ENCODE data around the gene NRG2. TPM values are rescaled to one million over a fixed set of nuclear protein-coding genes. Genes with fewer than 3 reads are reported as not detected.

The NRG2 gene
- total RNA-seq, 3 donors from 2014 or later (not counting 1 experiment from before 2014, with no cell fraction given): 0.21 to 0.50 (median 0.40) TPM

DNA sequence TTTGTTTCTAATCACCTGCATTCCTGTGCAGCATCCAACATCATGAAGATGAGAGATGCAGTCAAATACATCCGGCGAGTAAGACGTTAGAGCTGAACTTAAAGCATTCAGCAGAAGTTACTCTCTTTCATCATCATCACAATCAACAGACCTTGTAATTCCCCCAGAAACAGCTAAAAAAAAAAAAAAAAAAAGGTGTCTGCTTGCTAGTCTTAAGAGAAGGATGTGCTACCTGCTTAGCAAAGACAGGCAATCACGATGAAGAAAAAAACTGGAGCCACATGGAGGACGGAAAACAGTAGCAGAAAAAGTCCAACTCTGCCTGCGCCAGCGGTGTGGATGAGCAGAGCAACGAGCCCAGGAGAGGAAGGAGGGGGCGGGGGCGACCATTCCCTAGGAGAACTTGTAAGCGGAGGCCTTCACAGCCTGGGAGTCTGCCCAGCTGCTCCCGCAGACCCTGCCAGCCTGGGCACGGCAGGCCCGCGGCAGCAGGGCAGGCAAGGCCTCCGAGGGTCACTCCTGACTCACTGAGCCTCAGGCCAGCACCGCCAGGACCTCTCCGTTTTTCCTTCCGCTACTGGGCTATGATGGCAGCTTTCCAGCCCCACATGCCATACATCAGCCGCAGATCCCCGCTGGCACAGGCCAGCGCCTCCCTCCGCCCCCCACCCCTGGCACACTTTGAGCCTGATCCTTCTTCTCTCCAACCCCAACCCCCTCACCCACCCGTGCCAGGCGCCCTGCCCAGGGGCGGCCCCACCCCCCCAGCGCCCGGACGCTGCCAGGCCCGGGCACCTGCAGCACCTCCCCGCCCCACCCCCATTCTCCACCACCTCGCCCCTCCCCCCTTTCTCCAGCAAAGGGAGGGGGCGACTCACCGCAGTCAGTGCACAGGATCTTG is 1.4 kb downstream of the NRG2 start:
- intact Hi-C loops (cut with micrococcal nuclease): no loop called here
- H3K36me3 Mint-ChIP-seq: no peaks in the 10 kb centered on the region
- ATAC-seq: no peak
- peaks cover 51 to 53% of the 10 kb centered on the region in 2 donors for H3K27me3 Mint-ChIP-seq (ENCODE audit: low read depth in 2 of 2)
- H3K9me3 Mint-ChIP-seq: no peaks in the 10 kb centered on the region
- H3K4me1 Mint-ChIP-seq: peaks cover 17 to 27% of the 10 kb centered on the region in 2 donors
- peak overlapping the region; percentile 10 for H3K4me3 ChIP-seq (ENCODE audit: low read length)
- H3K27me3 ChIP-seq (ENCODE audit: control insufficient read depth, insufficient read depth, low read length): peaks cover 38% of the 10 kb centered on the region
- 13% methylated on average over 30 of the region's 34 CpGs for WGBS (ENCODE audit: insufficient coverage)
- H3K4me3 Mint-ChIP-seq: peak overlapping the region; percentile 79
- H3K27ac Mint-ChIP-seq: no peak overlapping the region
- H3K36me3 ChIP-seq (ENCODE audit: control insufficient read depth, insufficient read depth, low read length): no peaks in the 10 kb centered on the region
- H3K27ac ChIP-seq (ENCODE audit: low read length): no peak overlapping the region
- peak in 1 of 2 donors; percentile 17 for DNase-seq
- peaks cover 21% of the 10 kb centered on the region for H3K4me1 ChIP-seq (ENCODE audit: control insufficient read depth, insufficient read depth, low read length)
- TF ChIP-seq, protein P1, sequence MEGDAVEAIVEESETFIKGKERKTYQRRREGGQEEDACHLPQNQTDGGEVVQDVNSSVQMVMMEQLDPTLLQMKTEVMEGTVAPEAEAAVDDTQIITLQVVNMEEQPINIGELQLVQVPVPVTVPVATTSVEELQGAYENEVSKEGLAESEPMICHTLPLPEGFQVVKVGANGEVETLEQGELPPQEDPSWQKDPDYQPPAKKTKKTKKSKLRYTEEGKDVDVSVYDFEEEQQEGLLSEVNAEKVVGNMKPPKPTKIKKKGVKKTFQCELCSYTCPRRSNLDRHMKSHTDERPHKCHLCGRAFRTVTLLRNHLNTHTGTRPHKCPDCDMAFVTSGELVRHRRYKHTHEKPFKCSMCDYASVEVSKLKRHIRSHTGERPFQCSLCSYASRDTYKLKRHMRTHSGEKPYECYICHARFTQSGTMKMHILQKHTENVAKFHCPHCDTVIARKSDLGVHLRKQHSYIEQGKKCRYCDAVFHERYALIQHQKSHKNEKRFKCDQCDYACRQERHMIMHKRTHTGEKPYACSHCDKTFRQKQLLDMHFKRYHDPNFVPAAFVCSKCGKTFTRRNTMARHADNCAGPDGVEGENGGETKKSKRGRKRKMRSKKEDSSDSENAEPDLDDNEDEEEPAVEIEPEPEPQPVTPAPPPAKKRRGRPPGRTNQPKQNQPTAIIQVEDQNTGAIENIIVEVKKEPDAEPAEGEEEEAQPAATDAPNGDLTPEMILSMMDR (IDR thresholded peaks at IDR 0.05): no peak
- no peaks in the 10 kb centered on the region for H3K9me3 ChIP-seq (ENCODE audit: control insufficient read depth, insufficient read depth, low read length)

GRCh38 chr5:140041099-140041491 is 2.0 kb downstream of the NRG2 start:
- H3K27ac ChIP-seq (ENCODE audit: low read length): no peak overlapping the region
- no peaks in the 10 kb centered on the region for H3K36me3 ChIP-seq (ENCODE audit: control insufficient read depth, insufficient read depth, low read length)
- intact Hi-C loops (cut with micrococcal nuclease): no loop called here
- H3K9me3 ChIP-seq (ENCODE audit: control insufficient read depth, insufficient read depth, low read length): no peaks in the 10 kb centered on the region
- Mint-ChIP-seq H3K36me3 (no peaks in the 10 kb centered on the region), H3K27ac (no peak overlapping the region), H3K4me1 (peaks cover 17 to 27% of the 10 kb centered on the region in 2 donors), H3K27me3 (ENCODE audit: low read depth in 2 of 2) (peaks cover 56 to 60% of the 10 kb centered on the region in 2 donors), H3K9me3 (no peaks in the 10 kb centered on the region), H3K4me3 (peak overlapping the region; percentile 79)
- peaks cover 21% of the 10 kb centered on the region for H3K4me1 ChIP-seq (ENCODE audit: control insufficient read depth, insufficient read depth, low read length)
- peaks cover 42% of the 10 kb centered on the region for H3K27me3 ChIP-seq (ENCODE audit: control insufficient read depth, insufficient read depth, low read length)
- WGBS (ENCODE audit: insufficient coverage): 71% methylated on average over 2 of the region's 4 CpGs
- ATAC-seq: no peak
- TF ChIP-seq, protein P1 (IDR thresholded peaks at IDR 0.05): no peak
- DNase-seq: no peak
- no peak overlapping the region for H3K4me3 ChIP-seq (ENCODE audit: low read length)

DNA sequence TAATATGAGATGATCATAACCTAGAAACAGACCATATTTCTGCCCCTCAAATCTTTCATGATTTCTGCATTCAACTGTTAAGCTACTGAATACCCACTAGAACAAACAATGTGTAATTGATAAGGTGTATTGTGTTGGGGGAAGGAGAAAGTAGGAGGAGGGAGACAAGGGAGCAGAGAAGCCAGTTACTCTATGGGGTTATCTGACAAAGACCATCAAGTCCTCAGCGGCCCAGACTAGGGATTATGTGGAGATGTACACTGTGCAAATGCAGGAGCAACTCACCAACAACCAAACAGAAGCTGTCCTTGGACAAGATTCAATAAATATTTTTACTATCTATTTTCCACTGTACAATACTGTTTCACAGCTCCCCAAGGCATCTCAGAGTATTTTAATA is 2.7 kb downstream of the NRG2 start:
- H3K36me3 Mint-ChIP-seq: no peaks in the 10 kb centered on the region
- H3K9me3 ChIP-seq (ENCODE audit: control insufficient read depth, insufficient read depth, low read length): no peaks in the 10 kb centered on the region
- H3K4me1 Mint-ChIP-seq: peaks cover 17 to 27% of the 10 kb centered on the region in 2 donors
- no peak overlapping the region for H3K27ac ChIP-seq (ENCODE audit: low read length)
- no peak overlapping the region for H3K4me3 Mint-ChIP-seq
- peaks cover 59 to 63% of the 10 kb centered on the region in 2 donors for H3K27me3 Mint-ChIP-seq (ENCODE audit: low read depth in 2 of 2)
- H3K9me3 Mint-ChIP-seq: no peaks in the 10 kb centered on the region
- H3K27ac Mint-ChIP-seq: no peak overlapping the region
- DNase-seq: no peak
- WGBS (ENCODE audit: insufficient coverage): 80% methylated on average over 1 of the region's 1 CpG
- peaks cover 39% of the 10 kb centered on the region for H3K27me3 ChIP-seq (ENCODE audit: control insufficient read depth, insufficient read depth, low read length)
- TF ChIP-seq, protein P1 (IDR thresholded peaks at IDR 0.05): no peak
- H3K4me3 ChIP-seq (ENCODE audit: low read length): no peak overlapping the region
- no peaks in the 10 kb centered on the region for H3K36me3 ChIP-seq (ENCODE audit: control insufficient read depth, insufficient read depth, low read length)
- intact Hi-C loops (cut with micrococcal nuclease): no loop called here
- peaks cover 21% of the 10 kb centered on the region for H3K4me1 ChIP-seq (ENCODE audit: control insufficient read depth, insufficient read depth, low read length)
- no peak for ATAC-seq
